ENCODE measurements around the gene DCHS1. TPM values are rescaled to one million over a fixed set of nuclear protein-coding genes. Genes with fewer than 3 reads are reported as not detected.

Gene DCHS1
- total and polyA plus RNA-seq, 9 of the 15 experiments (the other 6 are each of a cell fraction or from before 2014, with no cell fraction given), result 0.04 to 0.49 (median 0.14) TPM; not detected in 2

GRCh38 chr11:6604081-6604626 lies 51.5 kb downstream of the DCHS1 start:
- no TSS peak for BruUV-seq (replicated peaks)
- under 1% methylated on average over 20 of the region's 20 CpGs for WGBS (ENCODE audit: insufficient coverage, low coverage, missing lambda C conversion rate)
- peaks cover 62% of the 10 kb centered on the region for H3K36me3 ChIP-seq (ENCODE audit: control insufficient read depth, insufficient read depth, low read length)
- no peak for TF ChIP-seq SIN3A (IDR thresholded peaks at IDR 0.05; ENCODE audit: borderline replicate concordance in 2 of 2, control insufficient read depth in 1 of 2, low read depth in 2 of 2, low read length in 2 of 2)
- 0 out of 2 replicates have a peak, but pooled peaks have one; percentile 10 for TF ChIP-seq ZBTB9 (CRISPR knock-in tag; IDR thresholded peaks at IDR 0.05)
- no peak for TF ChIP-seq ARID1B (IDR thresholded peaks at IDR 0.05)
- TF ChIP-seq ATF7 (IDR thresholded peaks at IDR 0.05), result peak; percentile 22; the same call in 1 of the 2 replicates
- TF ChIP-seq CBFA2T2 (conservative IDR thresholded peaks at IDR 0.05), result no peak
- TF ChIP-seq HOXB6 (CRISPR knock-in tag; IDR thresholded peaks at IDR 0.05; ENCODE audit: borderline replicate concordance), result no peak
- TF ChIP-seq RBBP5 (IDR thresholded peaks at IDR 0.05; ENCODE audit: borderline replicate concordance, insufficient read depth, low read length, poor library complexity, severe bottlenecking), result no peak
- no peak for TF ChIP-seq BCOR (IDR thresholded peaks at IDR 0.05)
- no peak for TF ChIP-seq RBM34 (IDR thresholded peaks at IDR 0.05; ENCODE audit: borderline replicate concordance, insufficient read depth, low read length)
- TF ChIP-seq ZNF699 (CRISPR knock-in tag; IDR thresholded peaks at IDR 0.05; ENCODE audit: insufficient replicate concordance), result no peak
- no peak for TF ChIP-seq ZKSCAN8 (CRISPR knock-in tag; IDR thresholded peaks at IDR 0.05)
- TF ChIP-seq ZNF407 (IDR thresholded peaks at IDR 0.05; ENCODE audit: low read depth), result no peak

More at GRCh38 chr11:6604081-6604626, 51.5 kb downstream of the DCHS1 start:
- ChIA-PET POLR2A (interaction anchor here (0.6 to 2.5 kb wide), 12 partner anchors 10 to 143 kb away, joined by 3 to 17 read pairs (median 3); partner anchors contain the start of gene TPP1), CTCF (ENCODE audit: low intra/inter-chr PET ratio) (interaction anchor here (2.5 kb wide), 1 partner anchor 73 kb away, joined by 11 read pairs; no protein-coding TSS in a partner anchor)
- H3K27me3 ChIP-seq (ENCODE audit: control insufficient read depth in 2 of 2, insufficient read depth in 2 of 2, low read length in 2 of 2), result no peaks in the 10 kb centered on the region
- peak overlapping the region; percentile 95 for H3K4me3 ChIP-seq
- H3K4me2 ChIP-seq (ENCODE audit: insufficient read depth, low read length), result peak overlapping the region; percentile 97
- H3K79me2 ChIP-seq (ENCODE audit: control insufficient read depth, insufficient read depth, low read length), result peaks cover 84% of the 10 kb centered on the region
- peak overlapping the region; percentile 77 for H2AFZ ChIP-seq (ENCODE audit: low read depth, low read length)
- in situ Hi-C loops (cut with MboI), result no loop called here
- H3K27ac ChIP-seq (ENCODE audit: extremely low read depth, low read depth, low read length), result peak overlapping the region; percentile 87
- ATAC-seq (peak; percentile 82), FAIRE-seq (peak; percentile 70), DNase-seq (ENCODE audit: extremely low read depth in 1 of 4, low spot score in 3 of 4) (peak; percentile 29 to 81 (median 59))
- H3K9me1 ChIP-seq (ENCODE audit: control insufficient read depth, insufficient read depth, low read length), result peaks cover 10% of the 10 kb centered on the region
- H3K9me3 ChIP-seq (replicated peaks; ENCODE audit: control insufficient read depth, insufficient read depth, low read depth, low read length), result no peaks in the 10 kb centered on the region
- H4K20me1 ChIP-seq (replicated peaks; ENCODE audit: control insufficient read depth, insufficient read depth, low read length), result no peaks in the 10 kb centered on the region
- peak overlapping the region; percentile 92 to 100 for H3K9ac ChIP-seq (ENCODE audit: insufficient read depth in 1 of 2, low read depth in 2 of 2, low read length in 2 of 2)
- intact Hi-C loops (cut with micrococcal nuclease), result loop anchor here (1.0 to 5.0 kb wide), 3 partner anchors 34 to 73 kb away; no protein-coding TSS in a partner anchor
- H3K4me1 ChIP-seq (replicated peaks in 1 of 2; ENCODE audit: control insufficient read depth in 2 of 2, insufficient read depth in 2 of 2, low read length in 2 of 2), result peaks cover 31 to 32% of the 10 kb centered on the region in 2 experiments

Measured in K562 (cell line).